Neural progenitor cell (in vitro differentiated cells): Measurements from ENCODE around the gene MASP1. TPM values are rescaled to one million over a fixed set of nuclear protein-coding genes. Genes with fewer than 3 reads are reported as not detected.

ENCODE experiments used
- DNase-seq: peaks from one replicate; pipeline ENCODE4 v3.0.0-alpha.2; 2016; ENCODE audit warnings: low spot score
- H2AFZ ChIP-seq: fragments of 200-600 bp; sonication (generic); replicated peaks from 2 replicates; pipeline ENCODE4 v1.6.1; 2016; ENCODE audit warnings: antibody characterized with exemption
- H3F3A ChIP-seq: fragments of 200-600 bp; sonication (generic); 2 replicates; pipeline ENCODE4 v1.6.1; 2016; ENCODE audit warnings: antibody characterized with exemption, low read depth
- H3K27ac ChIP-seq: fragments of 200-600 bp; sonication (generic); 2 replicates; pipeline ENCODE4 v1.5.1; 2016; ENCODE audit warnings: mild to moderate bottlenecking
- H3K27me3 ChIP-seq: fragments of 200-600 bp; sonication (generic); 2 replicates; pipeline ENCODE4 v1.6.1; 2016; ENCODE audit warnings: mild to moderate bottlenecking, moderate library complexity
- H3K36me3 ChIP-seq: fragments of 200-600 bp; sonication (generic); 2 replicates; pipeline ENCODE4 v1.5.1; 2016
- H3K4me1 ChIP-seq: fragments of 200-600 bp; sonication (generic); 2 replicates; pipeline ENCODE4 v1.6.1; 2016; ENCODE audit warnings: mixed run types
- H3K4me2 ChIP-seq: fragments of 200-600 bp; sonication (generic); 2 replicates; pipeline ENCODE4 v1.6.1; 2016
- H3K4me3 ChIP-seq: fragments of 200-600 bp; sonication (generic); 2 replicates; pipeline ENCODE4 v1.5.1; 2016
- H3K79me2 ChIP-seq: fragments of 200-600 bp; sonication (generic); 2 replicates; pipeline ENCODE4 v1.6.1; 2016; ENCODE audit warnings: low read depth
- H3K9ac ChIP-seq: fragments of 200-600 bp; sonication (generic); 2 replicates; pipeline ENCODE4 v1.6.1; 2016
- H3K9me3 ChIP-seq: fragments of 200-600 bp; sonication (generic); 2 replicates; pipeline ENCODE4 v1.5.1; 2016; ENCODE audit warnings: low read depth
- H4K20me1 ChIP-seq: fragments of 200-600 bp; sonication (generic); 2 replicates; pipeline ENCODE4 v1.6.1; 2016; ENCODE audit warnings: low read depth
- H3K27ac Mint-ChIP-seq: 3 replicates; pipeline ENCODE4 v1.8.0; 2021; ENCODE audit warnings: mixed read lengths
- H3K27me3 Mint-ChIP-seq: 2 replicates; pipeline ENCODE4 v1.8.0; 2022; ENCODE audit warnings: low read depth, mild to moderate bottlenecking, inconsistent platforms, moderate library complexity, mixed read lengths; ENCODE audit not compliant: insufficient read depth
- H3K36me3 Mint-ChIP-seq: 3 replicates; pipeline ENCODE4 v1.8.0; 2021; ENCODE audit warnings: mixed read lengths
- H3K4me1 Mint-ChIP-seq: 3 replicates; pipeline ENCODE4 v1.8.0; 2021; ENCODE audit warnings: mixed read lengths
- H3K4me3 Mint-ChIP-seq: 3 replicates; pipeline ENCODE4 v1.8.0; 2021; ENCODE audit warnings: mild to moderate bottlenecking, moderate library complexity, mixed read lengths
- H3K9me3 Mint-ChIP-seq: 3 replicates; pipeline ENCODE4 v1.8.0; 2020; ENCODE audit warnings: mixed read lengths
- EZH2 ChIP-seq: fragments of 200-600 bp; sonication (generic); IDR thresholded peaks from 2 replicates; pipeline ENCODE4 v1.6.1; 2017; ENCODE audit warnings: antibody characterized with exemption, mild to moderate bottlenecking, moderate library complexity
- EZH2phosphoT487 ChIP-seq: fragments of 200-600 bp; sonication (generic); IDR thresholded peaks from 2 replicates; pipeline ENCODE4 v1.6.1; 2017; ENCODE audit warnings: antibody characterized with exemption
- total RNA-seq: library from RNA; depleted of rRNA; stranded (reverse); fragments of >200 nt; gene quantifications from 2 replicates; pipeline ENCODE4 v1.2.3, GENCODE V29; 2015; ENCODE audit warnings: low replicate concordance
- TF ChIP-seq, protein P1 (sequence below): fragments of 200-600 bp; sonication (generic); IDR thresholded peaks from 2 replicates; pipeline ENCODE4 v1.5.1; 2017; ENCODE audit warnings: antibody characterized with exemption, mild to moderate bottlenecking

The MASP1 gene
- total RNA-seq, 1 donor from 2014 or later, result 3.3 TPM

DNA sequence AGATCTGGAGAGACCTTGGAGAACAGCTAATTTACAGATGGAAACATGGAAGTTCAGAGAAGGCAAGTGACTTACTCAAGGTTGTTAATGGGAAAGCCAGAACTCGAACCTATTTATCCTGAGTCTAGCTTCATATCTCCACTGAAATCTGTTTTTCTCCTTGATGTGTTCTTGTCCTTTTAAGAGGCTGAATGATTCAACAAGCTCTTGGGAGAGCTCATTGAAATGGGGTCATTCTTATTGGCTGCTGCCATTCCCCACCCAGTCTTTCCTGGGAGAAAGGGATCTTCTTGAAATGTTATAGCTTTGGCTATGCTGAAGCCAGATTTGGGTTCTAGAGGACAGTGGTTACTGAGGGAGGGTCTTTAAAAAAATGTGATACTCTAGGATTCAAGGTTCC, 53.3 kb downstream of the MASP1 start:
- Mint-ChIP-seq H3K9me3 (no peaks in the 10 kb centered on the region), H3K36me3 (no peaks in the 10 kb centered on the region), H3K4me1 (no peaks in the 10 kb centered on the region), H3K4me3 (no peak overlapping the region), H3K27me3 (no peaks in the 10 kb centered on the region), H3K27ac (no peak overlapping the region)
- Histone ChIP-seq H3K4me1 (no peaks in the 10 kb centered on the region), H3K27me3 (no peaks in the 10 kb centered on the region), H3K9ac (no peak overlapping the region), H3F3A (no peaks in the 10 kb centered on the region), H3K79me2 (no peaks in the 10 kb centered on the region), H3K27ac (no peak overlapping the region), H2AFZ (no peak overlapping the region), H3K4me2 (no peak overlapping the region), H3K36me3 (no peaks in the 10 kb centered on the region), H4K20me1 (no peaks in the 10 kb centered on the region), H3K9me3 (no peaks in the 10 kb centered on the region), H3K4me3 (no peak overlapping the region)
- no peak for DNase-seq
- no peak for TF ChIP-seq EZH2phosphoT487

DNA sequence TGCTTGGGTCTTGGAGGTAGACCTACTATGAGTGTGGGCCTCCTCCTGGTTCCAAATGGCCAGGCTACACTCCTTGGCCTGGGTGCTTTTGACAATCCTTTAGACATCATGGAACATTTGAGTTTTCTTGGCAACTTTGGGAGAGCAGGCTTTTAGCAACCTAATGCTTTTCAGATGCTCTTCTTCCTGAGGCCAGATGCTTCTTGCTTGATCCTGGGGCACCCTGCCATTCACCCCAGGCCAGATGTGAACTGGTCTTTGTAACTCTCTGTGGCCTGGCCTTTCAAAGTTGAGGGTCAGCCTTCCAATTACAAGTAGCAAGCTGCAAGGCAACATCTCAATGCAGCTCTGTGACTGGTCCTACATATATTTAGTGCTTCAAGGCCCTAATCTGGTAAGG, 53.8 kb downstream of the MASP1 start:
- Histone ChIP-seq H3K79me2 (no peaks in the 10 kb centered on the region), H3K4me1 (no peaks in the 10 kb centered on the region), H3K4me2 (no peak overlapping the region), H3K36me3 (no peaks in the 10 kb centered on the region), H3K4me3 (no peak overlapping the region), H2AFZ (no peak overlapping the region), H3K27me3 (no peaks in the 10 kb centered on the region), H4K20me1 (no peaks in the 10 kb centered on the region), H3K27ac (no peak overlapping the region), H3K9me3 (no peaks in the 10 kb centered on the region), H3F3A (no peaks in the 10 kb centered on the region), H3K9ac (no peak overlapping the region)
- no peak overlapping the region for H3K27ac Mint-ChIP-seq
- DNase-seq, result no peak
- TF ChIP-seq, protein P1, sequence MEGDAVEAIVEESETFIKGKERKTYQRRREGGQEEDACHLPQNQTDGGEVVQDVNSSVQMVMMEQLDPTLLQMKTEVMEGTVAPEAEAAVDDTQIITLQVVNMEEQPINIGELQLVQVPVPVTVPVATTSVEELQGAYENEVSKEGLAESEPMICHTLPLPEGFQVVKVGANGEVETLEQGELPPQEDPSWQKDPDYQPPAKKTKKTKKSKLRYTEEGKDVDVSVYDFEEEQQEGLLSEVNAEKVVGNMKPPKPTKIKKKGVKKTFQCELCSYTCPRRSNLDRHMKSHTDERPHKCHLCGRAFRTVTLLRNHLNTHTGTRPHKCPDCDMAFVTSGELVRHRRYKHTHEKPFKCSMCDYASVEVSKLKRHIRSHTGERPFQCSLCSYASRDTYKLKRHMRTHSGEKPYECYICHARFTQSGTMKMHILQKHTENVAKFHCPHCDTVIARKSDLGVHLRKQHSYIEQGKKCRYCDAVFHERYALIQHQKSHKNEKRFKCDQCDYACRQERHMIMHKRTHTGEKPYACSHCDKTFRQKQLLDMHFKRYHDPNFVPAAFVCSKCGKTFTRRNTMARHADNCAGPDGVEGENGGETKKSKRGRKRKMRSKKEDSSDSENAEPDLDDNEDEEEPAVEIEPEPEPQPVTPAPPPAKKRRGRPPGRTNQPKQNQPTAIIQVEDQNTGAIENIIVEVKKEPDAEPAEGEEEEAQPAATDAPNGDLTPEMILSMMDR, result no peak
- no peak for TF ChIP-seq EZH2
- TF ChIP-seq EZH2phosphoT487, result no peak
- H3K4me1 Mint-ChIP-seq, result no peaks in the 10 kb centered on the region
- no peak overlapping the region for H3K4me3 Mint-ChIP-seq
- H3K36me3 Mint-ChIP-seq, result no peaks in the 10 kb centered on the region
- H3K9me3 Mint-ChIP-seq, result no peaks in the 10 kb centered on the region
- no peaks in the 10 kb centered on the region for H3K27me3 Mint-ChIP-seq

DNA sequence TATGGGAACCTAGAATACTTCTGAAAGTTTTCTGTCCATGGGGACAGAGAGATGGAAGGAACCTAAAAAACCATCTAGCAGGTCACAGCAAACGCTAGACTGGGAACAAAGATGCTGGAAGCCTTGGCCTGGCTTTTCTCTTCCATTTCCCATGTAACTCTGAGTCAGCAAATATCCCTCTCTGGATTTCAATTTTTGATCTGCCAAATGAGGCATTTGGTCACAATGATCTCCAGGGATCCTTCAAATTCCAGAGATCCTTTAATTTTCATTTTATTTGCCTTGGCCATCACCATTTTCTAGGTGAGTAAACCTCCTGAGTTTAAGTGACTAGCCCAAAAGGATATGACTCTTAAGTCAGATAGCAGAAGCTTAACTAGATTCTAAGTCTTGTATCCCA, 54.6 kb downstream of the MASP1 start:
- Histone ChIP-seq H3K4me1 (no peaks in the 10 kb centered on the region), H2AFZ (no peak overlapping the region), H3K9ac (no peak overlapping the region), H3K79me2 (no peaks in the 10 kb centered on the region), H3K4me3 (no peak overlapping the region), H3K27ac (no peak overlapping the region), H4K20me1 (no peaks in the 10 kb centered on the region), H3K27me3 (no peaks in the 10 kb centered on the region), H3K4me2 (no peak overlapping the region), H3F3A (no peaks in the 10 kb centered on the region), H3K9me3 (no peaks in the 10 kb centered on the region), H3K36me3 (no peaks in the 10 kb centered on the region)
- H3K27ac Mint-ChIP-seq, result no peak overlapping the region
- H3K36me3 Mint-ChIP-seq, result no peaks in the 10 kb centered on the region
- no peaks in the 10 kb centered on the region for H3K4me1 Mint-ChIP-seq
- DNase-seq, result no peak
- H3K9me3 Mint-ChIP-seq, result no peaks in the 10 kb centered on the region
- TF ChIP-seq EZH2 (no peak), EZH2phosphoT487 (no peak)
- TF ChIP-seq, protein P1, result no peak
- H3K27me3 Mint-ChIP-seq, result no peaks in the 10 kb centered on the region
- H3K4me3 Mint-ChIP-seq, result no peak overlapping the region

DNA sequence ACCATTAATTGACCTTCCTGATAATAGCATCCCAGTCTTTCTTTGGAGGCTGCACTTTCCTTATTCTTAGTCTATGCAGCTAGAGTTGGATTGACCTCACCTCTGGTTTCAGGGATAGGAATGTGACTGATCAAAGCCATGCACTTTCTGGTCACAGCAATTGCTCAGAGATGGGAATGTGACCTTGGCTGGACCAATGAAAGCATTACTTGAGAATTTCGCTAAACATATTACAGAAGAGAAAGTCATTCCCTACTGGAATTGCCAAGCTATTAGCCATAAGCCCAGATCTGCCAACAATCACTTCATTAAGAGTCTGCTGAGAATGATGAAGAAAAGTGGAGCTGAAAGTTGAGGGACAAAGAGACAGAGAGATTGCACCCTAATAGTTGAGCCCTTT, 61.5 kb downstream of the MASP1 start:
- Mint-ChIP-seq H3K4me1 (no peaks in the 10 kb centered on the region), H3K9me3 (no peaks in the 10 kb centered on the region), H3K27ac (no peak overlapping the region), H3K4me3 (no peak overlapping the region), H3K27me3 (peaks cover 8% of the 10 kb centered on the region), H3K36me3 (no peaks in the 10 kb centered on the region)
- H3K27me3 ChIP-seq, result no peaks in the 10 kb centered on the region
- H3F3A ChIP-seq, result no peaks in the 10 kb centered on the region
- TF ChIP-seq, protein P1, result no peak
- TF ChIP-seq EZH2phosphoT487 (no peak), EZH2 (no peak)
- no peak overlapping the region for H3K27ac ChIP-seq
- H2AFZ ChIP-seq, result no peak overlapping the region
- no peak overlapping the region for H3K4me3 ChIP-seq
- H4K20me1 ChIP-seq, result no peaks in the 10 kb centered on the region
- no peaks in the 10 kb centered on the region for H3K79me2 ChIP-seq
- H3K4me1 ChIP-seq, result no peaks in the 10 kb centered on the region
- no peak overlapping the region for H3K9ac ChIP-seq
- DNase-seq, result no peak
- H3K4me2 ChIP-seq, result no peak overlapping the region
- no peaks in the 10 kb centered on the region for H3K36me3 ChIP-seq
- no peaks in the 10 kb centered on the region for H3K9me3 ChIP-seq
